Natural killer cell treated with Interleukin-12 subunit alpha and Interleukin-12 subunit beta and Interleukin-15 and Interleukin-18, amount 100 ng/mL, for 72 hours (primary cell): ENCODE measurements around the gene MLX. TPM values are rescaled to one million over a fixed set of nuclear protein-coding genes. Genes with fewer than 3 reads are reported as not detected.
"Not testable (repeated sequence)": the region's sequence is repeated elsewhere in the genome, so short reads cannot be mapped to it uniquely, and the experiment has no call there.

ENCODE experiments used
- ATAC-seq, 2 donors: fragments of 150-1000 bp; cut with Tn5 transposase in 1 of 2; sonication (Bioruptor Pico), chemical (Tn5 transposase) in 1 of 2; 2 replicates each; pipeline ENCODE4 v1.10.0; 2021
- DNase-seq: peaks from one replicate; pipeline ENCODE4 v3.0.0; 2022; ENCODE audit warnings: low spot score
- H3K27ac Mint-ChIP-seq, 2 donors: 1 replicate in 1 of 2; 2 replicates in 1 of 2; pipeline ENCODE4 v1.8.0; 2022; ENCODE audit warnings: mixed read lengths in 2 of 2, mild to moderate bottlenecking in 1 of 2, moderate library complexity in 1 of 2
- H3K27me3 Mint-ChIP-seq, 2 donors: 1 replicate in 1 of 2; 2 replicates in 1 of 2; pipeline ENCODE4 v1.8.0; 2022; ENCODE audit warnings: mixed read lengths in 2 of 2
- H3K36me3 Mint-ChIP-seq: one replicate; pipeline ENCODE4 v1.8.0; 2022; ENCODE audit warnings: mixed read lengths
- H3K4me1 Mint-ChIP-seq, 2 donors: 1 replicate in 1 of 2; 2 replicates in 1 of 2; pipeline ENCODE4 v1.8.0; 2022; ENCODE audit warnings: low read depth in 2 of 2, mixed read lengths in 2 of 2, mild to moderate bottlenecking in 1 of 2
- H3K4me3 Mint-ChIP-seq: one replicate; pipeline ENCODE4 v1.8.0; 2022; ENCODE audit warnings: mixed read lengths
- H3K9me3 Mint-ChIP-seq: 2 replicates; pipeline ENCODE4 v1.8.0; 2022; ENCODE audit warnings: mixed read lengths
- total RNA-seq, 2 donors: library from RNA; stranded (reverse); gene quantifications; one replicate each; pipeline ENCODE4 v1.2.3, GENCODE V29; 2022

The MLX gene
- total RNA-seq, 2 donors from 2014 or later = 66.8 to 68.4 TPM

DNA sequence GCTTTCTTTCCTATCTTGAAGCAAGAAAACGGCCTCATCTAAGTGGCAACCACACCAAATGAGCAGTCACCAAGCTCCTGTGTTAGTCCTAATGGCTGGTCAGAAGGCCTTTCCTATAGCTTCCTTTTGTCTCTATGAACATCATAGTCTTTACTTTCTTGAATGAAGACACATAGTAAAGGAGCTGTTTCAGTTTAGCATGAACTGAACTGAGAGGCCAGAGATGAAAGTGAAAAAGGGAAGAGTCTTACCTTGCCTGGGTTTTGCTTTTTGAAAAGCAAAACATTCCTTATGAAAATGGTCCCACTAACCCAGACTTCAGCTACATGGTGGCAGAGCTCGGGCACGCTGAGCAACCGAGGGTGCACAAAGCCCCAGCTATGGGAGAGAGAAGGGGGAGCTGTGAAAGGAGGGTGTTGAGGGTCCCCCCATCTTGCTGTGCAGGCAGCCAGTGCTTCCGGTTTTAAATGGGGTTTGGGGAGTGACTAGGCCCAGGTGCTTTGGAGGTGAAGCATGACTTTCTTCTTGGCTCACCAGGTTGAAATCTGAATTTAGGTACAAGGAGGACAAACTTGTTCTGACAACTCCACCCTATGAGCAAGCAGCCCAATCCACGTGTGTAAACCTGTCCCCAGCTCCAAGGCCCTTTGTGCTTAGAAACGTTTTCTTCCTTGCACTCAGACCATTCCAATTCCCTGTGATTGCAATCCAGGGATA is 19.8 kb downstream of the MLX start:
- DNase-seq (no peak), ATAC-seq (no peak)
- H3K27me3 Mint-ChIP-seq = no peaks in the 10 kb centered on the region
- peaks cover 19% of the 10 kb centered on the region for H3K36me3 Mint-ChIP-seq
- no peak overlapping the region for H3K27ac Mint-ChIP-seq
- H3K9me3 Mint-ChIP-seq = no peaks in the 10 kb centered on the region
- peaks cover 0 to 2% of the 10 kb centered on the region in 2 donors for H3K4me1 Mint-ChIP-seq
- no peak overlapping the region for H3K4me3 Mint-ChIP-seq

DNA sequence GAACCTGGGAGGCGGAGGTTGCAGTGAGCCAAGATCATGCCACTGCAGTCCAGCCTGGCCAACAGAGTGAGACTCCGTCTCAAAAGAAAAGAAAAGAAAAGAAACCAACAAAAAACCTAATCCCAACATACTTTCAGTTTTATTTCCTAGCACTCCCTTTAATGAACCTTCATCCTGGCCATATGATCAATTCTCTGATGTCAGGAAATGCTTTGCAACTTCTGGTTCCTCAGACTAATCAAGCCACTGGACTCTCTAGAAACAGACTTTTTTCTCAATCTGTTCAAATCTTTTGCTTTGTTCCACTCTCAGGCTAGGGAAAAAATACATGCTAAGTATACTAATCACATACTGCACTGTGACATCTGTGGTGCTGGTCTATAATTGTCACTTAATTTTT is 24.0 kb downstream of the MLX start:
- no peak overlapping the region for H3K4me3 Mint-ChIP-seq
- H3K27ac Mint-ChIP-seq = no peak overlapping the region

DNA sequence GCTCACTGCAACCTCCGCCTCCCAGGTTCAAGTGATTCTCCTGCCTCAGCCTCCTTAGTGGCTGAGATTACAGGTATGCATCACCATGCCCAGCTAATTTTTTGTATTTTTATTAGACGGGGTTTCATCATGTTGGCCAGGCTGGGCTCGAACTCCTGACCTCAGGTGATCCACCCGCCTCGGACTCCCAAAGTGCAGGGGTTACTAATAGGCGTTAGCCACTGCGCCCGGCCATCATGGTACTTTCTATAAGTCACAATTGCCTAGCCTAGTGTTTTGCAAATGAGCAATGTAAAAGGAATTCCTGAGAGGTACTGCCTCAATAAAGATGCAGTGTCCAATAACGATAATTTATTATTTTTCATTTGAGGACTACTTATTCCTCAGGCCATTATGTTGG is 24.5 kb downstream of the MLX start:
- DNase-seq (no peak), ATAC-seq (no peak)
- H3K4me1 Mint-ChIP-seq = peaks cover 2 to 10% of the 10 kb centered on the region in 2 donors
- H3K4me3 Mint-ChIP-seq = no peak overlapping the region
- no peaks in the 10 kb centered on the region for H3K27me3 Mint-ChIP-seq
- no peak overlapping the region for H3K27ac Mint-ChIP-seq
- peaks cover 14% of the 10 kb centered on the region for H3K36me3 Mint-ChIP-seq
- no peaks in the 10 kb centered on the region for H3K9me3 Mint-ChIP-seq

More for the DNA sequence above, 24.0 kb downstream of the MLX start:
- ATAC-seq (no peak), DNase-seq (no peak)
- no peaks in the 10 kb centered on the region for H3K27me3 Mint-ChIP-seq
- H3K9me3 Mint-ChIP-seq = no peaks in the 10 kb centered on the region
- H3K36me3 Mint-ChIP-seq = peaks cover 14% of the 10 kb centered on the region
- peaks cover 0 to 8% of the 10 kb centered on the region in 2 donors for H3K4me1 Mint-ChIP-seq

DNA sequence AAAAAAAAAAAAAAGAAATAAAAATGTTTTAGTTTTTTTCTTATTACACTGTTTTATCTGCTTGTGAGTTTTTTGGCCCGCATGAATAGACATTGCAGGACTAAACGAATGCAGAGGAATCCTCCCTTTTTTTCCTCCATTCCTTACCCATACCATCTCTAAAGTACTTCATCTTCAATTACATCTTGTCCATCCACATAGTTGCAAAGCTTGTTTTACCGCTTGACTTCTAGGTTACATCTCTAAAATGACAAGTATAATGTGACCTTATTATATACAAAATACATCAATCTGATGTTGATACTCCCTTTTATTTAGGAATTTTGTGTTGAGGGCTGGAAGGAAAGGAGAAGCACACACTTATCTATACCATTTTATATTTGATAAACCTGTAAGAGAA is 29.5 kb downstream of the MLX start:
- Mint-ChIP-seq H3K36me3 (no peaks in the 10 kb centered on the region), H3K27ac (no peak overlapping the region), H3K4me1 (peaks cover 9 to 19% of the 10 kb centered on the region in 2 donors), H3K9me3 (no peaks in the 10 kb centered on the region), H3K4me3 (no peak overlapping the region), H3K27me3 (no peaks in the 10 kb centered on the region)
- DNase-seq (no peak), ATAC-seq (no peak)

DNA sequence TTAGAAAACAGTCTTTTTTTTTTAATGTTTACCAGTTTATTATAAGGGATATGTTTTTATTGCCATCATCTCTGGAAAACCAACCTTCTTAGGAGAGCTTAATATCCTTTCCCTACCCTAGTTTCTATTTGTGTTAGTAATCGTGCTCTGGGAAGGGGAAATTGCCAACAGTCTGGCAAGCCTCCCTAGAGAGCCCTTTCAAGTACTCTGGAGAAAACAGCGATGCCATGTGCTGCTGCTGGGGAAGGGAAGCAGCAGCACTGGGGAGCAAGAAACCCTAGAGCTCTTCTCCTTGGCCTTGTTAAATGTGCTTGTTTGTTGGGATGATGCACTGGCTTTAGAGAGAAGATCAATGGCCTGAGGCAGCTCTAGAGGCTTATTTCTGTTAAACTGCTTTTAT is 32.0 kb downstream of the MLX start:
- ATAC-seq (no peak), DNase-seq (no peak)
- peaks cover 14 to 19% of the 10 kb centered on the region in 2 donors for H3K4me1 Mint-ChIP-seq
- no peaks in the 10 kb centered on the region for H3K27me3 Mint-ChIP-seq
- H3K4me3 Mint-ChIP-seq = no peak overlapping the region
- peaks cover 5% of the 10 kb centered on the region for H3K36me3 Mint-ChIP-seq
- no peaks in the 10 kb centered on the region for H3K9me3 Mint-ChIP-seq
- peak overlapping the region in 1 of 2 donors; percentile 46 for H3K27ac Mint-ChIP-seq

DNA sequence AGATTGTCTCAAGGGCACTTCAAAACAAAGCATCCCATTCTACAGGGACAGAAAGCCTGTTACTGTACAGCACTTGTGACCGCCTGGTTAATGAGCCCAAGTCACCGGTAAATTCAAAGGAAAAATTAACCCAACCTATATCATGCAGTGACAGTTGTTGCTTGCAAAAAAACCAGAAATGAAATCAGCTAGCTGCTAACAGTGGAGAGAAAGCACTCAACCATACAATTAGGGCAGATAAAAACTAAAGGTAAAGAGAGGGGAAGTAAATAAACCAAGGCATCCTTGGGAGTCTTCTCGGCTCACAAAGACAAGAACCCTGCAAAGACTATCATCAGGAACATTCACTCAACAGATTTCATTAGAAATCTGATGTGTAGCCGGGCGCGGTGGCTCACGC is 36.4 kb downstream of the MLX start:
- no peak for ATAC-seq
- no peak for DNase-seq
- Mint-ChIP-seq H3K36me3 (peaks cover 5% of the 10 kb centered on the region), H3K9me3 (no peaks in the 10 kb centered on the region), H3K27ac (no peak overlapping the region), H3K4me3 (no peak overlapping the region), H3K27me3 (no peaks in the 10 kb centered on the region), H3K4me1 (peaks cover 37 to 45% of the 10 kb centered on the region in 2 donors)

DNA sequence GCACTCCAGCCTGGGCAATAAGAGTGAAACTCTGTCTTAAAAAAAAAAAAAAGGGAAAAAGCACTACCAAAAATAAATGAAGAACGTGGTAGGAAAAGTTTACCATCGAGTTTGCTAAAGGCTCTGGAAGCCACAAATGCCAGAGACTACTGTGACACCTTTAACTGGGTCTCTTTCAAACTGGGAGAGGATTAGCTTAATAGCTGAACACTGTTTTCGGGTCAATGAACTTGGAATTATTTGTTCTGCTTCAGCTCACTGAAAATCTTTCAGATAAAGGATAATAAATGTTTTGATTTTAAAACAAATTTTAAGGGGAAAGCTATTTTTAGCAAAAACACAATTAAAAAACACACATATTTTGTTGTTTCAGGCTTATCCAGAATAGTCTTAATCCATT is 40.9 kb downstream of the MLX start:
- Mint-ChIP-seq H3K4me1 (peaks cover 35 to 46% of the 10 kb centered on the region in 2 donors), H3K27ac (peak overlapping the region; percentile 94 to 97), H3K9me3 (no peaks in the 10 kb centered on the region), H3K27me3 (no peaks in the 10 kb centered on the region), H3K4me3 (peak overlapping the region; percentile 100), H3K36me3 (peaks cover 10% of the 10 kb centered on the region)
- ATAC-seq (no peak), DNase-seq (no peak)

DNA sequence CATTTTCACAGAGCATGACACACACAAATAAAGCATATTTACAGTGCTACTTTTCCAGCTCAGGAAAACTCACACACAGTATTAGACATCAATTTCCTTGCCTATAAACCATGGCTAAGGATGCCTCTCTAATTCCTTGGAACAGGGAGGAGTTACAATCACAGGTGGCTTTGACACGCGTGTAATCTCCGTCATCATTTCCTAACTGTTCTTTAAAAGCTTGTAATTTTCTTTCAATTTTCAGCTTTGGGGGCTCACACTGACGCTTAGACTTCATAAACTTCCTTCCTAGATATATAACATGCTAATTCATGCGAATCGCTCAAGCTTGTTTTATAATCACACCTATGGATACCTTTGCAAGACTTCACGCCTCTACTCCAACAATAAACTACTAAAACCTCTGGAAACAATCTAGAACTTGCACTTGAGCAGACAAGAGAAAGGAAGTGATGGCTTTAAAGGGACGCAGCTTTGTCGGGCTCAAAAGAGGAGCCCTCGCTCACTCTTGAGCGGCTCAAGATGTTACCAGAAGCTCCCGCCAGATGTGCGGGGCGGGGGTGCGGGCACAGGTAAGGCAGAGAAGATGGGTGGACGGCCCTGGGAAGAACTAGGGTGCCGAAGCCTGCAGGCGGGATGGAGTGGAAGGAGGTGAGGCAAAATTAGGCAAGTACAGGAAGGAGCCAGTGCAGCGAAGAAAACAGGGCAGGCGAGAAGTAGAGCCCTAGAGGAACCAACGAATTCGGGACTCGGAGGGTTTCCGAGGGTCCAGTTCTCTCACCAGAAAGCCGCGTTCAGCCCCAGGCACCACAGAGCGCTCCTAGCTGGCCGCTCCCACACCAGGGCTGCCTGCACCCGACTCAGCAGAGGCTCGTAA is 41.6 kb downstream of the MLX start:
- Mint-ChIP-seq H3K4me1 (peaks cover 29 to 42% of the 10 kb centered on the region in 2 donors), H3K4me3 (peak overlapping the region; percentile 100), H3K9me3 (no peaks in the 10 kb centered on the region), H3K36me3 (peaks cover 5% of the 10 kb centered on the region), H3K27ac (peak overlapping the region; percentile 94 to 97), H3K27me3 (no peaks in the 10 kb centered on the region)
- peak; percentile 54 to 61 for ATAC-seq
- DNase-seq = no peak

DNA sequence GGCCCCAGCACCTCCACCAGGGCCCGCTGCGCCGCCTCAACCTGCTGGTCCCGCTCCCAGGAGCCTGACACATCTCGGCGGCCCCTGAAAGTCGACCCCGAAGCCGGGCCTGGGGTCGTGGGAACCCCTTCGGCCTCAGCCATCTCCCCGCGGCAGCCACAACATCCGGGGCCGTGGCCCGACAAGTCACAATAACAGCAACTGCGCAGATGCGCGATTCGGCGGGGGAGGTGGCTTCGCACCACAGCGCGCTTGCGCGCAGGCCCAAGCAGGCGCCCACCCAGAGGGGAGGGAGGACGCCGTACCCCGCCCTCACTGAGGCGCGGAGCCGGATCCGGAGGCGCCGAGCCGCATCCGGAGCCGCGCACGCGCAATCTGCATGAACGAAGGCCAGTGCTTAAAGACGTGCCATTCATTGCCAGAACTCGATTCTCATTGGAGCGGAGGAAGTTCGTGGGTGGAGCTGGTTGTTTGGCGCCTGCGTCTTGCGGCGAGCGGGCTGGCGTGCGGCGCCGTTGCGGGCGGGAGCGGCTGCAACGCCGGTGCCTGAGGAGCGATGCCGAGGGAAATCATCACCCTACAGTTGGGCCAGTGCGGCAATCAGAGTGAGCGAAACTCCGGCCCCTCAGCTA is 42.4 kb downstream of the MLX start, which contains the start of the genes RETREG3 and TUBG1:
TSS of gene RETREG3 (minus strand) at position 193 of the 632 bp plus-strand sequence. CDS start at position 143, 50 bp downstream.
TSS of gene TUBG1 (plus strand) at position 502 of the 632 bp plus-strand sequence. CDS start at position 557, 55 bp downstream.
- H3K27me3 Mint-ChIP-seq = no peaks in the 10 kb centered on the region
- no peaks in the 10 kb centered on the region for H3K9me3 Mint-ChIP-seq
- H3K4me1 Mint-ChIP-seq = peaks cover 26 to 38% of the 10 kb centered on the region in 2 donors
- peak within 1 kb of the TSS; percentile 94 to 97 for H3K27ac Mint-ChIP-seq
- H3K4me3 Mint-ChIP-seq = peak within 1 kb of the TSS; percentile 100
- DNase-seq (peak; percentile 99), ATAC-seq (peak; percentile 94 to 98)
- H3K36me3 Mint-ChIP-seq = peaks cover 5% of the 10 kb centered on the region

DNA sequence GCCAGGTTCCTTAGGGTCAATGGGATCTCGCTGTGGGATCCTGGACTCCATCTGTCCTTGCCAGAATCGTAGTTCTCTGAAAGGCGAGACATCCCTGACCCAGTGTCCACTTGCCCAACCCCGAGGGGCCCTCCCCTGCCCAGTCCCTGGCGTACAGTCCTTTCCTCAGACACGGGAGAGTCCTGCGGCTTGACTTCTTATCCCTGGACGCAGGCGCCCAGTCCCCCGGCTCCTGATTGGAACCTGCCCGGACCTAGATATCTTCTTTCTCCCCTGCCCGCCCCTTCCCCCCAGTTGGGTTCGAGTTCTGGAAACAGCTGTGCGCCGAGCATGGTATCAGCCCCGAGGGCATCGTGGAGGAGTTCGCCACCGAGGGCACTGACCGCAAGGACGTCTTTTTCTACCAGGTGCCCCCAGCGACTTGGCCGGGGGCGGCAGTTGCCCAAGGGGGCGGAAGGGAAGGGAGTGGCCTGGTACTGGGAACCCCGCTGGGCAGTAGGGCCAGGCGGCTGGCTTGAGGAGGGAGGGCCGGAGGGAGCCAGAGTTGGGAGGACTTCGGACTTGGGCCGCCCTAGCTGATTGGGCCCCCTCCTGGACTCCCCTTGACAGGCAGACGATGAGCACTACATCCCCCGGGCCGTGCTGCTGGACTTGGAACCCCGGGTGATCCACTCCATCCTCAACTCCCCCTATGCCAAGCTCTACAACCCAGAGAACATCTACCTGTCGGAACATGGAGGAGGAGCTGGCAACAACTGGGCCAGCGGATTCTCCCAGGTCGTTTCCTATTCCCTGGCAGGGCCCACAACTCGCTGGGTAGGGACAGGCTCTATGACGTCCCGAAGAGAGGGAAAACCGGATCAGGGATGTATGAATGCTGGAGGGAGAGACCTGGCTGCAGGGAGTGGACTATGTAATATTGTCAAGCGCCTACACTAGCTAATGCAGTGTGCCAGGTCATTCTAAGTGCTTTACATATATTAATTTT is 43.2 kb downstream of the MLX start:
- H3K27me3 Mint-ChIP-seq, H3K9me3 Mint-ChIP-seq, DNase-seq, H3K36me3 Mint-ChIP-seq: not testable (repeated sequence)
- Mint-ChIP-seq H3K4me1 (peaks cover 22 to 31% of the 10 kb centered on the region in 2 donors), H3K4me3 (peak overlapping the region; percentile 100), H3K27ac (peak overlapping the region; percentile 94 to 97)
- peak; percentile 1 to 24 for ATAC-seq

DNA sequence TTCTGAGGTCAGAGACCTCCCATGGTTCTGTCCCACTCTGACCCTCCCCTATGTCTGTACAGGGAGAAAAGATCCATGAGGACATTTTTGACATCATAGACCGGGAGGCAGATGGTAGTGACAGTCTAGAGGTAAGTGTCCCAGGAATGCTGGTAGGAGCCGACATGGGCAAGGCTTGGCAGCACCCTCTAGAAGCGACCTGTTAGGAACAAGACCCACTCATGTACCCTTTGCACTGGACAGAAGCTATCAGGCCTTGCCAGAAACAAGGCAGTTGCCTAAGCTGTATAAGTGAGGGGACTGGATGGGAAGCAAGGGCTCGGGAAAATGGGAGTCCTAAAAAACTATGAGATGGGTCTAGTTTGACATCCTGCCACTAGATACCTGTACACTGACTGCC is 45.1 kb downstream of the MLX start:
- no peak for DNase-seq

DNA sequence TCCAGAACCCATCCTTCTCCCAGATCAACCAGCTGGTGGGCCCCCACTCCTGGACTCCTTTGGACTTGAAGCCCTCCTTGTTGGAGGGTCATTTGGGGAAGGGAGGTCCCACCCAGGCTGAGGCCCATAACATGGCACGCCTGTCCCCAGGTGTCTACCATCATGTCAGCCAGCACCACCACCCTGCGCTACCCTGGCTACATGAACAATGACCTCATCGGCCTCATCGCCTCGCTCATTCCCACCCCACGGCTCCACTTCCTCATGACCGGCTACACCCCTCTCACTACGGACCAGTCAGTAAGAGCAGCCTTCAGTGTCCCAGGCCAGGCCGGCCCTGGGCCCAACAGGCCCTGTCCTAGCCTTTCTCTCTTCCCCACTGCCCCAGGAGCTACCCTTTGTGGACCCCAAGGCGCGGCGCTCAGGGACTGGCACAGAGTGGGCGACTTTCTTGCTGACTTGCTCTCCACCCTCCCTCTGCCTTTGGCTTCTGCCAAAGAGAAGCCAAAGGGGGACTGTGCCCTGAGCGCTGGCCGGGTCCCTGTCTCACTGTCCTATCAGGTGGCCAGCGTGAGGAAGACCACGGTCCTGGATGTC is 46.9 kb downstream of the MLX start:
- Mint-ChIP-seq H3K4me1 (peaks cover 10 to 11% of the 10 kb centered on the region in 2 donors), H3K27ac (no peak overlapping the region), H3K4me3 (no peak overlapping the region), H3K36me3 (peaks cover under 1% of the 10 kb centered on the region), H3K9me3 (no peaks in the 10 kb centered on the region), H3K27me3 (no peaks in the 10 kb centered on the region)
- DNase-seq (no peak), ATAC-seq (no peak)

More for the DNA sequence above, 45.1 kb downstream of the MLX start:
- Mint-ChIP-seq H3K36me3 (peaks cover 5% of the 10 kb centered on the region), H3K4me1 (peaks cover 12 to 15% of the 10 kb centered on the region in 2 donors), H3K27me3 (no peaks in the 10 kb centered on the region), H3K9me3 (no peaks in the 10 kb centered on the region), H3K4me3 (no peak overlapping the region), H3K27ac (no peak overlapping the region)
- ATAC-seq = no peak
